AG09309 (cell line): Measurements from ENCODE around the gene UBR1.
"Not testable (repeated sequence)": the region's sequence is repeated elsewhere in the genome, so short reads cannot be mapped to it uniquely, and the experiment has no call there.

Source experiments
- DNase-seq: peaks from one replicate; pipeline ENCODE4 v3.0.0-alpha.2; 2010; ENCODE audit warnings: low read depth
- H3K4me3 ChIP-seq: 2 replicates; pipeline ENCODE4 v1.5.1; 2011; ENCODE audit warnings: mild to moderate bottlenecking, low read depth, low read length, moderate library complexity; ENCODE audit not compliant: control insufficient read depth
- CTCF ChIP-seq: IDR thresholded peaks from 2 replicates; pipeline ENCODE4 v1.5.1; 2011; ENCODE audit warnings: mild to moderate bottlenecking, low read depth, low read length, inconsistent platforms; ENCODE audit not compliant: insufficient read depth, control insufficient read depth; ENCODE audit errors: missing control alignments

The UBR1 gene

DNA sequence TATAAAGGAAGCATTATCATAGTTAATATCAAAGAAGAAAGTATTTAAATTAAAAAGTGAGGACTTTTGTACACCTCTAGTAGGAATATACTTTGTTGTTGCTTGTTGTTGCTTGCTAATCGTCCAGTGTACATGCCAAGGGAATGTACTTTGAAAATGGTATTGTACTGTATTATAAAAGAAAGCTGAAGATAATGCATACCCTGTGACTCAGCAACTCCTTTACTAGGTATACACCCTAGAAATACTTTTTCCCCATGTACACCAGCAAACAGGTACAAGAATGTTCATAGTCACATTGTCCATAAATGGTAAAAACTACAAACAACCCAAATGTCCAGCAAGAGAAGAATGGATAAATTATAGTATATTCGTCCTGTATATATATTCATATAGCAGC lies 197.3 kb downstream of the UBR1 start:
- no peak overlapping the region for H3K4me3 ChIP-seq
- TF ChIP-seq CTCF = no peak
- DNase-seq = no peak

DNA sequence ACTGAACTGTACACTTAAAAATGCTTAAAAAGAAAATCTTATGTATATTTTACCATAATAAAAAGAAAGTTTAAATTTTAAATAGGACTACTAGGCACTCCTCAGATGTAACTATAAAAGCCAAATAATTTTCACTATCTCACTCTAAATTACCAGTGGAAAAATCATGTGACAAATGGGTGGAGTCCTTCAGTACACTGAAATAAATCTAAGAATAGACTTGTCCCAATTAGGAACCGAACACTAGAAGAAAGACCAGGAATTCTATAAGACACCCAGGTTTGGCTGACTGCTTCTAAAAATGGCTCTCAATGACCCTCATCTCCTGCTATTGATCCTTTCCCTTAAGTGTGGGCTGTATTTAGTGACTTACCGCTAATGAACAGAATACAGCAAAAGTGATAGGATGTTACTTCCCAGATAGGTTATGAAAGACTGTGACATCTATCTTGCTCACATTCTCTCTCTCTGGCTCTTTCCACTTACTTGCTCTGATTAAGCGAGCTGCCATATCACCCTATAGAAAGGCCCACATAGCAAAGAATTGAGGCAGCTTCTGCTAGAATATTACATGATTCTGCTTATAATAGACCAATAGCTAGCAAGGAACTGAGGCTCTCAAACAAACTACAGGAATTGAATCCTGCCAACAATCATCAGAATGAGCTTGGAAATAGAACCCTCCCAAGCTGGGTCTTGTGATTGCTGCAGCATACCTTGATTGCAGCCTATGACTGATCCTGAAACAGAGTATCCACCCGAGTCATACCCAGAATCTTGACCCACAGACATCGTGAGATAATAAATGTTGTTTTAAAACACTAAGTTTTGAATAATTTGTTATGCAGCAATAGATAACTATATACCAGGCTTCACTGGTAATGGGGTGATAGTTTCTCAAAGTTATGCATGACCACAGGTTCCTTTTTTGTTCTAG lies 202.2 kb downstream of the UBR1 start:
- no peak for DNase-seq

DNA sequence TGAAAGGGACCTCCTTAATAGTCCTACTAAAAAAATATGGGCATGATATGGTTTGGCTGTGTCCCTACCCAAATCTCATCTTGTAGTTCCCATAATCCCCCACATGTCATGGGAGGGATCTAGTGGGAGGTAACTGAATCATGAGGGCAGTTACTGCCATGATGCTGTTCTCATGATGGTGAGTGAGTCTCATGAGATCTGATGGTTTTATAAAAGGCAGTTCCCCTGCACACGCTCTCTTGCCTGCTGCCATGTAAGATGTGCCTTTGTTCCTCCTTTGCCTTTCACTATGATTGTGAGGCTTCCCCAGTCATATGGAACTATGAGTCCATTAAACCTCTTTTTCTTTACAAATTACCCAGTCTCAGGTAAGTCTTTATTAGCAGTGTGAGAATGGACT lies 211.9 kb downstream of the UBR1 start:
- DNase-seq, H3K4me3 ChIP-seq: not testable (repeated sequence)

More for the DNA sequence above, 202.2 kb downstream of the UBR1 start:
- TF ChIP-seq CTCF = no peak
- H3K4me3 ChIP-seq = no peak overlapping the region
